CD4-positive, alpha-beta T cell treated with Interleukin-15 for 1 hour (primary cell): ENCODE results near the gene FAIM.

Source experiments
- DNase-seq: peaks from one replicate; pipeline ENCODE4 v3.0.0-alpha.2; 2020

Gene FAIM

GRCh38 chr3:138681463-138682220 lies 73.1 kb downstream of the FAIM start:
- DNase-seq = no peak

GRCh38 chr3:138682648-138683047 lies 74.1 kb downstream of the FAIM start:
- DNase-seq = no peak
